NCI-H460 (cell line): ENCODE data around the gene ARHGAP45. TPM values are rescaled to one million over a fixed set of nuclear protein-coding genes. Genes with fewer than 3 reads are reported as not detected.
"Not testable (repeated sequence)": the region's sequence is repeated elsewhere in the genome, so short reads cannot be mapped to it uniquely, and the experiment has no call there.

Source experiments
- DNase-seq: peaks from one replicate; pipeline ENCODE4 v3.0.0-alpha.2; 2016; ENCODE audit warnings: low read depth; ENCODE audit errors: extremely low read depth
- small RNA-seq, 2 experiments: library from RNA; depleted of rRNA; stranded (forward); fragments of <200 nt; gene quantifications; one replicate each; pipeline ENCODE3, GENCODE V24; 2014
- total RNA-seq: library from RNA; depleted of rRNA; stranded (reverse); fragments of >200 nt; shearing (Covaris generic); gene quantifications from 2 replicates; pipeline ENCODE4 v1.2.3, GENCODE V29; 2014; rRNA removed

The ARHGAP45 gene
- total RNA-seq, 1 experiment from 2014 or later: 0.92 TPM

DNA sequence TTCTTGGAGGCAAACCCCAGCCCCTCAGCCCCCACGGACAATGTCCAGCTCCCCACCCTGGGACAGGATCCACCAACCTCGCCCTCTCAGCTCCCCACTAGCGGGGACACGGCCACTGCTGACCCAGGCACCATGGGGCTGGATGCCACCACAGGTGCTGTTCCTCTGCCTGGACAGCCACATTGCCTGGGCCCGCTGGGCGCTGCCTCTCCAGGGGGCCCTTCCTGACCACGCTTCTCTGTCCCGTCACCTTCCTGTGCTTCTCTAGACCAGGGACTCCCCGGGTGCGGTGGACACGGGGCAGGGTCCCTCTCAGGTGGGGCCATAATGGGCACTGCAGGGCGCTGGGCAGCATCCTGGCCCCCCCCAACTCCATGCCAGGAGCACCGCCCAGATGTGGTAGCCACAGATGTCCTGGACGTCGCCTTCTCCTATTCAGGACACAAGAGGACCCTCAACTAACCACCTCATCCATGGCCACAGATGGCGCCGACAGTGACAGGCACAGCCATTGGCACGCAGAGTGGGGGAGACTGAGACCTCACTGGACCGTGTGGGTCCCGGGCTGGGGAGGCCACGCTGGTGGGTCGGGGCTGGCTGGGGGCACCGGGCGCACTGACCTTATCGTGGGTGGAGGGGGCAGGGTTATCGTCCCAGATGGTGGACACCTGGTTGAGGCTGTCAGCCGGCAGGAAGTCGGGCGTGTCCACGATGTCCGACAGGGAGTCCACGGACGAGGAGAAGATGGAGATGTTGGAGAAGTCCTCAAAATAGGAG lies 60.2 kb downstream of the ARHGAP45 start:
- no peak for DNase-seq

- no peak for DNase-seq
Measured at GRCh38 chr19:1128106-1128505, 61.1 kb downstream of the ARHGAP45 start.

- not testable (repeated sequence) for DNase-seq
Measured at GRCh38 chr19:1129084-1129483, 62.1 kb downstream of the ARHGAP45 start.

GRCh38 chr19:1129535-1129934 lies 62.6 kb downstream of the ARHGAP45 start:
- no peak for DNase-seq

GRCh38 chr19:1130771-1131717 lies 64.1 kb downstream of the ARHGAP45 start:
- no peak for DNase-seq

- DNase-seq: no peak
Measured at GRCh38 chr19:1131718-1132551, 65.0 kb downstream of the ARHGAP45 start.

- no peak for DNase-seq
Measured at GRCh38 chr19:1132552-1133383, 65.8 kb downstream of the ARHGAP45 start.

GRCh38 chr19:1133471-1133929 lies 66.5 kb downstream of the ARHGAP45 start:
- no peak for DNase-seq

GRCh38 chr19:1134431-1134830 lies 67.5 kb downstream of the ARHGAP45 start:
- no peak for DNase-seq

GRCh38 chr19:1135454-1135853 lies 68.5 kb downstream of the ARHGAP45 start:
- DNase-seq: no peak

DNA sequence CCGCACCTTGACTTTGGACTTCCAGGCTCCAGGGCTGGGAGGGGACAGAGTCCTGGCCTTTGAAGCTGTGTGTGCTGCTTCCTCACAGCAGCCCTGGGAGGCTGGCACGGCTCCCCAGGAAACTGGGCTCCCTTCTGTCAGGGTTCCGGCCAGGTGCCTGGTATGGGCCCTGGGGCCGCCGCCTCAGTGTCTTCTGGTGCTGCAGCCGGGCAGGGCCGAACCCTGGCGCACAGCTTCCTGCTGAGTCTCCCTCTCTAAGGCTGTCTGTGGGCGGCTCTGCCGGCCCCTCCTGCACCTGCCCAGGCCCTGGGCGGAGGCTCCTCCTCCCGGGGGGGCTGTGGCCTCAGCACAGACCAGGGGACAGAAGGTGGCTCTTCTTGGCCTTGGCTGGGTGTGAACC lies 69.2 kb downstream of the ARHGAP45 start:
- no peak for DNase-seq

Small RNA genes lying within 50 kb of the gene (small RNA-seq; reads per million reads assigned to genes)
- gene RNU6-2: 0.35 to 1.2 reads per million in 2 experiments

Other genes with a start within 250 kb of the ARHGAP45 start
- gene PLPPR3, start 245.2 kb upstream of the ARHGAP45 start, total RNA-seq: 2.6 and 3.0 TPM in 2 replicates
- gene AZU1, start 239.3 kb upstream of the ARHGAP45 start, total RNA-seq: 0.35 TPM in 1 of 2 replicates, not detected in the other
- gene PRTN3, start 226.2 kb upstream of the ARHGAP45 start, total RNA-seq: 0.50 and 1.4 TPM in 2 replicates
- 0.40 TPM in 1 of 2 replicates, not detected in the other for gene ELANE, start 214.9 kb upstream of the ARHGAP45 start, total RNA-seq
- 9.2 and 14.1 TPM in 2 replicates for gene CFD, start 207.5 kb upstream of the ARHGAP45 start, total RNA-seq
- 10.3 and 12.3 TPM in 2 replicates for gene MED16, start 174.0 kb upstream of the ARHGAP45 start, total RNA-seq
- not detected in 2 replicates for gene RNU6-9, start 173.7 kb upstream of the ARHGAP45 start, total RNA-seq
- gene R3HDM4, start 153.9 kb upstream of the ARHGAP45 start, total RNA-seq: 28.6 and 35.1 TPM in 2 replicates
- gene KISS1R, start 149.8 kb upstream of the ARHGAP45 start, total RNA-seq: not detected in 2 replicates
- 4.9 and 5.4 TPM in 2 replicates for gene ARID3A, start 141.1 kb upstream of the ARHGAP45 start, total RNA-seq
- 54.0 and 59.4 TPM in 2 replicates for gene WDR18, start 82.8 kb upstream of the ARHGAP45 start, total RNA-seq
- gene GRIN3B, start 66.7 kb upstream of the ARHGAP45 start, total RNA-seq: not detected in 2 replicates
- 89.3 and 95.8 TPM in 2 replicates for gene TMEM259, start 46.0 kb upstream of the ARHGAP45 start, total RNA-seq
- not detected in 2 replicates for gene RNU6-2, start 45.6 kb upstream of the ARHGAP45 start, total RNA-seq
- 22.2 and 27.5 TPM in 2 replicates for gene CNN2, start 40.6 kb upstream of the ARHGAP45 start, total RNA-seq
- gene ABCA7, start 27.1 kb upstream of the ARHGAP45 start, total RNA-seq: 14.0 and 20.0 TPM in 2 replicates
- 102 and 108 TPM in 2 replicates for gene POLR2E, start 28.2 kb downstream of the ARHGAP45 start, total RNA-seq
- 219 and 260 TPM in 2 replicates for gene GPX4, start 36.8 kb downstream of the ARHGAP45 start, total RNA-seq
- gene SBNO2, start 107.1 kb downstream of the ARHGAP45 start, total RNA-seq: 27.7 and 28.0 TPM in 2 replicates
- gene STK11, start 138.6 kb downstream of the ARHGAP45 start, total RNA-seq: 25.5 and 28.7 TPM in 2 replicates
- 1.8 and 3.1 TPM in 2 replicates for gene CBARP, start 170.8 kb downstream of the ARHGAP45 start, total RNA-seq
- gene ATP5F1D, start 174.6 kb downstream of the ARHGAP45 start, total RNA-seq: 37.2 and 37.8 TPM in 2 replicates
- 16.5 and 21.4 TPM in 2 replicates for gene MIDN, start 181.4 kb downstream of the ARHGAP45 start, total RNA-seq
- 134 and 148 TPM in 2 replicates for gene CIRBP, start 202.2 kb downstream of the ARHGAP45 start, total RNA-seq
- 42.7 and 59.3 TPM in 2 replicates for gene FAM174C, start 208.4 kb downstream of the ARHGAP45 start, total RNA-seq
- gene EFNA2, start 218.7 kb downstream of the ARHGAP45 start, total RNA-seq: 0.62 TPM in 1 of 2 replicates, not detected in the other